Neural cell (in vitro differentiated cells): ENCODE results near the gene SH3RF3. TPM values are rescaled to one million over a fixed set of nuclear protein-coding genes. Genes with fewer than 3 reads are reported as not detected.

Source experiments
- H2AFZ ChIP-seq: fragments of 200-600, 300-800 bp; sonication (generic), shearing (Covaris generic); 2 replicates; pipeline ENCODE4 v1.6.0; 2014; ENCODE audit warnings: low read depth, mild to moderate bottlenecking, antibody characterized with exemption, low read length, moderate library complexity
- H3F3A ChIP-seq: fragments of 200-600 bp; shearing (Covaris generic); 2 replicates; pipeline ENCODE4 v1.6.1; 2016; ENCODE audit warnings: mild to moderate bottlenecking, moderate library complexity, mixed read lengths, antibody characterized with exemption, low read length; ENCODE audit not compliant: insufficient read depth, poor library complexity, severe bottlenecking
- H3K27ac ChIP-seq: fragments of 200-600, 300-800 bp; sonication (generic), shearing (Covaris generic); 2 replicates; pipeline ENCODE4 v1.5.1; 2014; ENCODE audit warnings: mild to moderate bottlenecking, low read length, moderate library complexity
- H3K27me3 ChIP-seq: fragments of 300-800, 200-600 bp; sonication (generic), shearing (Covaris generic); 2 replicates; pipeline ENCODE4 v1.6.0; 2014; ENCODE audit warnings: mild to moderate bottlenecking, low read depth, low read length, moderate library complexity; ENCODE audit not compliant: insufficient read depth
- H3K36me3 ChIP-seq: fragments of 300-800, 200-600 bp; sonication (generic), shearing (Covaris generic); 2 replicates; pipeline ENCODE4 v1.5.1; 2014; ENCODE audit warnings: mild to moderate bottlenecking, antibody characterized with exemption, low read length, moderate library complexity; ENCODE audit not compliant: insufficient read depth
- H3K4me2 ChIP-seq: fragments of 300-800, 200-600 bp; sonication (generic), shearing (Covaris generic); 2 replicates; pipeline ENCODE4 v1.6.0; 2014; ENCODE audit warnings: mild to moderate bottlenecking, low read length
- H3K4me3 ChIP-seq: fragments of 300-800, 200-600 bp; sonication (generic), shearing (Covaris generic); 2 replicates; pipeline ENCODE4 v1.5.1; 2014; ENCODE audit warnings: mild to moderate bottlenecking, low read length, moderate library complexity
- H3K79me2 ChIP-seq: fragments of 200-600 bp; shearing (Covaris generic); replicated peaks from 2 replicates; pipeline ENCODE4 v1.6.0; 2014; ENCODE audit warnings: mild to moderate bottlenecking, low read length, moderate library complexity; ENCODE audit not compliant: insufficient read depth
- H3K9ac ChIP-seq: fragments of 300-800, 200-600 bp; sonication (generic), shearing (Covaris generic); 2 replicates; pipeline ENCODE4 v1.6.1; 2016; ENCODE audit warnings: mild to moderate bottlenecking, low read length, mixed read lengths
- H3K9me2 ChIP-seq: fragments of 200-600 bp; shearing (Covaris generic); 2 replicates; pipeline ENCODE4 v1.6.1; 2016; ENCODE audit warnings: mild to moderate bottlenecking, low read length, mixed read lengths; ENCODE audit not compliant: insufficient read depth
- H3K9me3 ChIP-seq: fragments of 200-600, 300-800 bp; sonication (generic), shearing (Covaris generic); 2 replicates; pipeline ENCODE4 v1.6.1; 2016; ENCODE audit warnings: mild to moderate bottlenecking, mixed run types, low read length, moderate library complexity, mixed read lengths
- H4K20me1 ChIP-seq: fragments of 200-600 bp; shearing (Covaris generic); 2 replicates; pipeline ENCODE4 v1.6.1; 2016; ENCODE audit warnings: mild to moderate bottlenecking, mixed run types; ENCODE audit not compliant: insufficient read depth
- EP300 ChIP-seq: fragments of 450-650 bp; conservative IDR thresholded peaks from 2 replicates; pipeline ENCODE4 v1.6.1; 2014; ENCODE audit warnings: antibody characterized with exemption, mild to moderate bottlenecking, moderate library complexity; ENCODE audit not compliant: poor library complexity, severe bottlenecking
- EZH2 ChIP-seq: fragments of 200-600, 300-800 bp; shearing (Covaris generic), sonication (generic); IDR thresholded peaks from 2 replicates; pipeline ENCODE4 v1.6.1; 2014; ENCODE audit warnings: antibody characterized with exemption, low read length, borderline replicate concordance, mild to moderate bottlenecking; ENCODE audit not compliant: insufficient read depth, poor library complexity, severe bottlenecking
- MXI1 ChIP-seq: fragments of 450-650 bp; conservative IDR thresholded peaks from 2 replicates; pipeline ENCODE4 v1.6.1; 2014; ENCODE audit warnings: antibody characterized with exemption, mild to moderate bottlenecking; ENCODE audit not compliant: poor library complexity, severe bottlenecking
- POLR2AphosphoS5 ChIP-seq: IDR thresholded peaks from 2 replicates; pipeline ENCODE4 v1.6.1; 2012
- RAD21 ChIP-seq: fragments of 450-650 bp; conservative IDR thresholded peaks from 2 replicates; pipeline ENCODE4 v1.6.1; 2014; ENCODE audit warnings: antibody characterized with exemption, mild to moderate bottlenecking, moderate library complexity
- SMC3 ChIP-seq: fragments of 450-650 bp; conservative IDR thresholded peaks from 2 replicates; pipeline ENCODE4 v1.6.1; 2014; ENCODE audit warnings: antibody characterized with exemption, mild to moderate bottlenecking, moderate library complexity; ENCODE audit not compliant: poor library complexity
- TAF1 ChIP-seq: IDR thresholded peaks from 2 replicates; pipeline ENCODE4 v1.6.1; 2012; ENCODE audit warnings: low read depth
- polyA plus RNA-seq: library from polyadenylated mRNA; depleted of rRNA; stranded (reverse); fragments of >200 nt; gene quantifications from 2 replicates; pipeline ENCODE4 v1.2.3, GENCODE V29; 2014
- TF ChIP-seq, protein P1 (sequence below): IDR thresholded peaks from 2 replicates; pipeline ENCODE4 v1.6.1; 2012; ENCODE audit warnings: borderline replicate concordance
- TF ChIP-seq, protein P2 (sequence below): fragments of 450-650 bp; IDR thresholded peaks from 2 replicates; pipeline ENCODE4 v1.5.1; 2014; ENCODE audit warnings: antibody characterized with exemption, mild to moderate bottlenecking, moderate library complexity; ENCODE audit not compliant: poor library complexity, severe bottlenecking

Gene SH3RF3
- polyA plus RNA-seq, 1 donor from 2014 or later, result 0.53 TPM

DNA sequence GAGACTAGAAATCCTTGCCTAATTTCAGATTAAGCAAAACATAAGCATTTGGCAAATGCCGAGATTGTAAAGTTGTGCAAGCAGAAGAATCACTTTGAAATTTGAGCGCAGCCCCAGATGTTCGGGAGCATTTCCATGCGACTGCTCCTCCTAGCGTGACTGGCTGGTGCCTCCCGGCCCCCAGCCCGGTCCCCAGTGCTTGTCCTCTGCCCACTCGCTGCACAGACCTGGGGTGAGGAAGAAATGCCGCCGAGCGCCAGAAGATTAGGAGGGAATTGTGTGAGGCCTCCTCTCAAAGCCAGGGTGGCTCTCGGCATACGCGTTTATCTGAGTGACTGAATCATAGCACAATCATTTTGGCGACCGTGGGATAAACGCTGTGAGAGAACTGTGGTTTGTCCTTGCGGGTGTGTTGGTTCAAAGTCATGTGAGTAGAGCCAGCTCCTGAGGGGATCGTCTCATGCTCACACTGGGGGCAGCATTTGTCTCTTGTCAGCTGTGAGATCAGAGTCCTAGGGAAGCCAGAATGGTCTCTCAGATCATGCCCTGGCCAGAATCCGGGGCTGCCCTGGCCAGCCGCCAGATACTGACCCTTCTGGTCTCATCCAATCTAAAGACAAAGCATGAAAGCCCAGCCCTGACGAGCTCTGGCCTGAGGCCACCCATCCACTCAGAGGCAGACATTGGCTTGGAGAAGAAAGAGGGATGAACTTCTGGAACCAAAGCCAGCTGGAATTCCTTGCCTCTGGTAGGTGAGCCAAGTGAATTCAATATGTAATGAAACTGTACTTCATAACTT, 189.3 kb downstream of the SH3RF3 start:
- no peaks in the 10 kb centered on the region for H3F3A ChIP-seq
- H3K27ac ChIP-seq, result no peak overlapping the region
- no peaks in the 10 kb centered on the region for H3K27me3 ChIP-seq
- H3K4me3 ChIP-seq, result no peak overlapping the region
- no peak for TF ChIP-seq RAD21
- no peak for TF ChIP-seq MXI1
- TF ChIP-seq, protein P1, sequence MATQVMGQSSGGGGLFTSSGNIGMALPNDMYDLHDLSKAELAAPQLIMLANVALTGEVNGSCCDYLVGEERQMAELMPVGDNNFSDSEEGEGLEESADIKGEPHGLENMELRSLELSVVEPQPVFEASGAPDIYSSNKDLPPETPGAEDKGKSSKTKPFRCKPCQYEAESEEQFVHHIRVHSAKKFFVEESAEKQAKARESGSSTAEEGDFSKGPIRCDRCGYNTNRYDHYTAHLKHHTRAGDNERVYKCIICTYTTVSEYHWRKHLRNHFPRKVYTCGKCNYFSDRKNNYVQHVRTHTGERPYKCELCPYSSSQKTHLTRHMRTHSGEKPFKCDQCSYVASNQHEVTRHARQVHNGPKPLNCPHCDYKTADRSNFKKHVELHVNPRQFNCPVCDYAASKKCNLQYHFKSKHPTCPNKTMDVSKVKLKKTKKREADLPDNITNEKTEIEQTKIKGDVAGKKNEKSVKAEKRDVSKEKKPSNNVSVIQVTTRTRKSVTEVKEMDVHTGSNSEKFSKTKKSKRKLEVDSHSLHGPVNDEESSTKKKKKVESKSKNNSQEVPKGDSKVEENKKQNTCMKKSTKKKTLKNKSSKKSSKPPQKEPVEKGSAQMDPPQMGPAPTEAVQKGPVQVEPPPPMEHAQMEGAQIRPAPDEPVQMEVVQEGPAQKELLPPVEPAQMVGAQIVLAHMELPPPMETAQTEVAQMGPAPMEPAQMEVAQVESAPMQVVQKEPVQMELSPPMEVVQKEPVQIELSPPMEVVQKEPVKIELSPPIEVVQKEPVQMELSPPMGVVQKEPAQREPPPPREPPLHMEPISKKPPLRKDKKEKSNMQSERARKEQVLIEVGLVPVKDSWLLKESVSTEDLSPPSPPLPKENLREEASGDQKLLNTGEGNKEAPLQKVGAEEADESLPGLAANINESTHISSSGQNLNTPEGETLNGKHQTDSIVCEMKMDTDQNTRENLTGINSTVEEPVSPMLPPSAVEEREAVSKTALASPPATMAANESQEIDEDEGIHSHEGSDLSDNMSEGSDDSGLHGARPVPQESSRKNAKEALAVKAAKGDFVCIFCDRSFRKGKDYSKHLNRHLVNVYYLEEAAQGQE, result no peak
- TF ChIP-seq SMC3, result no peak
- TF ChIP-seq, protein P2, sequence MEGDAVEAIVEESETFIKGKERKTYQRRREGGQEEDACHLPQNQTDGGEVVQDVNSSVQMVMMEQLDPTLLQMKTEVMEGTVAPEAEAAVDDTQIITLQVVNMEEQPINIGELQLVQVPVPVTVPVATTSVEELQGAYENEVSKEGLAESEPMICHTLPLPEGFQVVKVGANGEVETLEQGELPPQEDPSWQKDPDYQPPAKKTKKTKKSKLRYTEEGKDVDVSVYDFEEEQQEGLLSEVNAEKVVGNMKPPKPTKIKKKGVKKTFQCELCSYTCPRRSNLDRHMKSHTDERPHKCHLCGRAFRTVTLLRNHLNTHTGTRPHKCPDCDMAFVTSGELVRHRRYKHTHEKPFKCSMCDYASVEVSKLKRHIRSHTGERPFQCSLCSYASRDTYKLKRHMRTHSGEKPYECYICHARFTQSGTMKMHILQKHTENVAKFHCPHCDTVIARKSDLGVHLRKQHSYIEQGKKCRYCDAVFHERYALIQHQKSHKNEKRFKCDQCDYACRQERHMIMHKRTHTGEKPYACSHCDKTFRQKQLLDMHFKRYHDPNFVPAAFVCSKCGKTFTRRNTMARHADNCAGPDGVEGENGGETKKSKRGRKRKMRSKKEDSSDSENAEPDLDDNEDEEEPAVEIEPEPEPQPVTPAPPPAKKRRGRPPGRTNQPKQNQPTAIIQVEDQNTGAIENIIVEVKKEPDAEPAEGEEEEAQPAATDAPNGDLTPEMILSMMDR, result no peak
- no peak for TF ChIP-seq EP300
- TF ChIP-seq POLR2AphosphoS5, result no peak
- TF ChIP-seq TAF1, result no peak
- no peak for TF ChIP-seq EZH2
- H3K9me2 ChIP-seq, result no peaks in the 10 kb centered on the region
- H3K9ac ChIP-seq, result no peak overlapping the region
- no peak overlapping the region for H2AFZ ChIP-seq
- no peaks in the 10 kb centered on the region for H3K79me2 ChIP-seq
- no peaks in the 10 kb centered on the region for H4K20me1 ChIP-seq
- no peaks in the 10 kb centered on the region for H3K36me3 ChIP-seq
- no peaks in the 10 kb centered on the region for H3K9me3 ChIP-seq
- no peak overlapping the region for H3K4me2 ChIP-seq

DNA sequence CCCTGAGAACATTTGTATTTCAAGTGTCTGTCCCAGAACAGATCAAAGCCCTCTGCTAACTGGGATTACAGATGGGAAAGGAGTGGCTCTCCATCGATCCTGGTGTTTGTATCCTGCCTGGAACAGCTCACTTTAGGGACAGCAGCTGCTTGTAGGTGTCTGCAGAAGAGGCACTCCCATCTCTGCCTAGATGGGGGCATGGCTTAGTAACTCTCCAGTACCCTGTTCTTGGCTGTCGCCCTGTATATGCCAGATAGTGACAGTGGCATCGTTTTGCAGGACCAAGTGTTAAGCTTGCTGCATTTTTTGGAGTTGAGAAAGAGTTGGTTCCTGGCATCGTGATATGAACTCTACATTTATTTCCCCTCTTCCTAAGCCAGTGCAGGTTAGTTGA, 189.9 kb downstream of the SH3RF3 start:
- H3K4me2 ChIP-seq, result no peak overlapping the region
- H3K27ac ChIP-seq, result no peak overlapping the region
- H3K9me2 ChIP-seq, result no peaks in the 10 kb centered on the region
- H3K9ac ChIP-seq, result no peak overlapping the region
- no peaks in the 10 kb centered on the region for H3K27me3 ChIP-seq
- no peaks in the 10 kb centered on the region for H4K20me1 ChIP-seq
- H3K9me3 ChIP-seq, result no peaks in the 10 kb centered on the region
- no peak overlapping the region for H3K4me3 ChIP-seq
- no peak for TF ChIP-seq EP300
- TF ChIP-seq EZH2, result no peak
- TF ChIP-seq, protein P2, result no peak
- TF ChIP-seq POLR2AphosphoS5, result no peak
- TF ChIP-seq, protein P1, result no peak
- no peak for TF ChIP-seq SMC3
- TF ChIP-seq MXI1, result no peak
- TF ChIP-seq RAD21, result no peak
- TF ChIP-seq TAF1, result no peak
- H2AFZ ChIP-seq, result no peak overlapping the region
- H3K79me2 ChIP-seq, result no peaks in the 10 kb centered on the region
- H3F3A ChIP-seq, result no peaks in the 10 kb centered on the region
- H3K36me3 ChIP-seq, result no peaks in the 10 kb centered on the region
